HCT116 (cell line): ENCODE results near the gene TMC4. TPM values are rescaled to one million over a fixed set of nuclear protein-coding genes. Genes with fewer than 3 reads are reported as not detected.

Experiments used
- ATAC-seq: fragments of 200-7000 bp; cut with Tn5 transposase; 2 replicates; pipeline ENCODE4 v1.9.1; 2020; ENCODE audit warnings: mild to moderate bottlenecking, moderate library complexity
- BruUV-seq: library from RNA; stranded (reverse); fragments of 400-500 nt; replicated peaks from 2 replicates; lab custom pipeline; 2021; lab: Mats Ljungman, UMichigan
- CTCF ChIA-PET: fragments of 300-600 bp; sonication (Branson Sonifier 250); formaldehyde crosslinking; loops from one replicate; lab custom pipeline; 2021; ENCODE audit warnings: antibody characterized with exemption; lab: Charles Lee
- POLR2A ChIA-PET: fragments of 300-600, 350-600 bp; sonication (Branson Sonifier 250); formaldehyde crosslinking; loops from one replicate; lab custom pipeline; 2021; ENCODE audit warnings: antibody characterized with exemption; lab: Charles Lee
- RAD21 ChIA-PET, 2 experiments: fragments of 300-600 bp; sonication (Branson Sonifier 250); formaldehyde crosslinking; loops; one replicate each; lab custom pipeline; 2023; ENCODE audit warnings: low total read pairs in 2 of 2; ENCODE audit not compliant: uncharacterized antibody in 2 of 2, unreplicated experiment in 2 of 2, low non-redundant PET in 1 of 2; lab: Charles Lee
- DNase-seq: peaks from one replicate; pipeline ENCODE4 v3.0.0-alpha.2; 2010; ENCODE audit warnings: low read depth, low spot score
- H2AFZ ChIP-seq: fragments of 200-600 bp; shearing (Covaris generic), sonication (generic); 2 replicates; pipeline ENCODE4 v1.6.1; 2017; ENCODE audit warnings: low read depth, mixed run types, mixed read lengths, antibody characterized with exemption, low read length; ENCODE audit not compliant: poor library complexity, severe bottlenecking
- H3K27ac ChIP-seq: 2 replicates; pipeline ENCODE4 v1.5.1; 2012; ENCODE audit warnings: low read depth, low read length
- H3K27me3 ChIP-seq: fragments of 200-600 bp; sonication (generic); 2 replicates; pipeline ENCODE4 v1.6.1; 2016; ENCODE audit warnings: mixed run types, low read length, mixed read lengths; ENCODE audit not compliant: insufficient read depth
- H3K36me3 ChIP-seq, 2 experiments: fragments of 200-500 bp in 1 of 2; fragments of 200-600 bp in 1 of 2; sonication (Bioruptor generic) in 1 of 2; sonication (generic) in 1 of 2; 2 replicates each; pipeline versions ENCODE4 v1.5.1 to v1.6.1; 2014 to 2016; ENCODE audit warnings: low read length in 2 of 2, inconsistent platforms in 1 of 2, mixed read lengths in 1 of 2, mixed run types in 1 of 2; ENCODE audit not compliant: insufficient read depth in 2 of 2, control insufficient read depth in 1 of 2
- H3K4me1 ChIP-seq, 2 experiments: fragments of 200-600 bp in 1 of 2; sonication (generic) in 1 of 2; 2 replicates each; pipeline versions ENCODE4 v1.5.1 to v1.6.1; 2012 to 2017; ENCODE audit warnings: low read length in 2 of 2, inconsistent platforms in 1 of 2, mild to moderate bottlenecking in 1 of 2, mixed read lengths in 1 of 2, mixed run types in 1 of 2, moderate library complexity in 1 of 2; ENCODE audit not compliant: insufficient read depth in 2 of 2, control insufficient read depth in 1 of 2
- H3K4me2 ChIP-seq: fragments of 200-600 bp; sonication (generic); 2 replicates; pipeline ENCODE4 v1.6.1; 2017; ENCODE audit warnings: mixed run types, low read length, mixed read lengths
- H3K4me3 ChIP-seq, 2 experiments: fragments of 200-600 bp in 1 of 2; sonication (generic) in 1 of 2; replicated peaks in 1 of 2; 2 replicates each; pipeline ENCODE4 v1.5.1; 2011 to 2016; ENCODE audit warnings: low read length in 2 of 2, control low read depth in 1 of 2, low read depth in 1 of 2, mild to moderate bottlenecking in 1 of 2, mixed read lengths in 1 of 2, mixed run types in 1 of 2
- H3K79me2 ChIP-seq: fragments of 200-600 bp; sonication (generic); 2 replicates; pipeline ENCODE4 v1.6.1; 2017; ENCODE audit warnings: mild to moderate bottlenecking, mixed run types, low read length, moderate library complexity, mixed read lengths; ENCODE audit not compliant: insufficient read depth
- H3K9ac ChIP-seq: fragments of 200-600 bp; sonication (generic); 2 replicates; pipeline ENCODE4 v1.6.1; 2016; ENCODE audit warnings: low read length, mixed read lengths
- H3K9me2 ChIP-seq: fragments of 200-600 bp; sonication (generic), shearing (Covaris generic); 2 replicates; pipeline ENCODE4 v1.6.1; 2017; ENCODE audit warnings: mixed run types, mild to moderate bottlenecking, moderate library complexity; ENCODE audit not compliant: insufficient read depth
- H3K9me3 ChIP-seq, 2 experiments: fragments of 200-500 bp in 1 of 2; fragments of 200-600 bp in 1 of 2; sonication (Bioruptor generic) in 1 of 2; sonication (generic) in 1 of 2; 2 replicates each; pipeline ENCODE4 v1.6.1; 2014 to 2017; ENCODE audit warnings: low read length in 2 of 2, mixed read lengths in 2 of 2, inconsistent platforms in 1 of 2, low read depth in 1 of 2, mild to moderate bottlenecking in 1 of 2, mixed run types in 1 of 2, moderate library complexity in 1 of 2; ENCODE audit not compliant: control insufficient read depth in 1 of 2, insufficient read depth in 1 of 2
- H4K20me1 ChIP-seq: fragments of 200-600 bp; sonication (generic), shearing (Covaris generic); 2 replicates; pipeline ENCODE4 v1.6.1; 2017; ENCODE audit warnings: mixed run types, mild to moderate bottlenecking, moderate library complexity; ENCODE audit not compliant: insufficient read depth
- ATF3 ChIP-seq: IDR thresholded peaks from 2 replicates; pipeline ENCODE4 v1.6.1; 2012
- CBX3 ChIP-seq: IDR thresholded peaks from 2 replicates; pipeline ENCODE4 v1.6.1; 2012; ENCODE audit warnings: low read depth
- CEBPB ChIP-seq: IDR thresholded peaks from 2 replicates; pipeline ENCODE4 v1.6.1; 2012; ENCODE audit warnings: low read depth
- EGR1 ChIP-seq: IDR thresholded peaks from 2 replicates; pipeline ENCODE4 v1.6.1; 2012; ENCODE audit warnings: low read depth
- ELF1 ChIP-seq: IDR thresholded peaks from 2 replicates; pipeline ENCODE4 v1.6.1; 2012; ENCODE audit warnings: low read depth, borderline replicate concordance
- EZH2 ChIP-seq: fragments of 200-600 bp; sonication (generic); IDR thresholded peaks from 2 replicates; pipeline ENCODE4 v1.6.1; 2017; ENCODE audit warnings: antibody characterized with exemption, mixed run types
- EZH2phosphoT487 ChIP-seq: fragments of 200-600 bp; IDR thresholded peaks from 2 replicates; pipeline ENCODE4 v1.6.1; 2018; ENCODE audit warnings: antibody characterized with exemption, borderline replicate concordance
- FOSL1 ChIP-seq: IDR thresholded peaks from 2 replicates; pipeline ENCODE4 v1.6.1; 2012; ENCODE audit warnings: low read depth
- JUND ChIP-seq: IDR thresholded peaks from 2 replicates; pipeline ENCODE4 v1.6.1; 2012
- POLR2A ChIP-seq: IDR thresholded peaks from 2 replicates; pipeline ENCODE4 v1.7.0; 2011; ENCODE audit warnings: borderline replicate concordance; ENCODE audit not compliant: insufficient read depth, insufficient read length; ENCODE audit errors: extremely low read depth
- POLR2AphosphoS5 ChIP-seq: IDR thresholded peaks from 2 replicates; pipeline ENCODE4 v1.6.1; 2011; ENCODE audit warnings: mild to moderate bottlenecking, low read depth, low read length, moderate library complexity
- RAD21 ChIP-seq: IDR thresholded peaks from 2 replicates; pipeline ENCODE4 v1.6.1; 2012; ENCODE audit warnings: low read depth, mild to moderate bottlenecking
- REST ChIP-seq: IDR thresholded peaks from 2 replicates; pipeline ENCODE4 v1.6.1; 2012; ENCODE audit warnings: low read depth
- SIN3A ChIP-seq: IDR thresholded peaks from 2 replicates; pipeline ENCODE4 v1.6.1; 2012; ENCODE audit warnings: low read depth
- SP1 ChIP-seq: IDR thresholded peaks from 2 replicates; pipeline ENCODE4 v1.6.1; 2012; ENCODE audit warnings: low read depth
- TCF7L2 ChIP-seq: IDR thresholded peaks from 2 replicates; pipeline ENCODE4 v1.7.0; 2011; ENCODE audit warnings: borderline replicate concordance, inconsistent platforms; ENCODE audit not compliant: insufficient read depth, insufficient read length; ENCODE audit errors: extremely low read depth
- YY1 ChIP-seq: IDR thresholded peaks from 2 replicates; pipeline ENCODE4 v1.6.1; 2011; ENCODE audit warnings: low read length, low read depth, moderate library complexity, mild to moderate bottlenecking; ENCODE audit not compliant: insufficient replicate concordance; ENCODE audit errors: extremely low read depth
- ZFX ChIP-seq: fragments of 450-650 bp; IDR thresholded peaks from 2 replicates; pipeline ENCODE4 v1.6.1; 2017
- ZNF274 ChIP-seq: fragments of 200-500 bp; sonication (Bioruptor generic); IDR thresholded peaks from 2 replicates; pipeline ENCODE4 v1.6.1; 2014; ENCODE audit warnings: mild to moderate bottlenecking, low read depth, low read length, inconsistent platforms
- intact Hi-C: fragments of 100-400 bp; cut with micrococcal nuclease; formaldehyde crosslinking; loops from 2 replicates; pipeline ENCODE4 v1.10.0; 2022
- total RNA-seq: library from RNA; stranded (reverse); gene quantifications from one replicate; pipeline ENCODE4 v1.2.1, GENCODE V29; 2021; ENCODE audit not compliant: unreplicated experiment
- TF ChIP-seq, protein P1 (sequence below): IDR thresholded peaks from 2 replicates; pipeline ENCODE4 v1.6.1; 2012

TMC4 gene
- total RNA-seq, 1 experiment from 2014 or later, result 60.3 TPM

GRCh38 chr19:54189145-54189734 is 16.3 kb upstream of the TMC4 start, which contains the start of gene MBOAT7 (continued):
- TF ChIP-seq REST, result no peak
- TF ChIP-seq CEBPB, result no peak
- TF ChIP-seq POLR2AphosphoS5, result peak; percentile 81
- TF ChIP-seq POLR2A, result peak; percentile 44
- peak; percentile 75 for TF ChIP-seq ZFX
- TF ChIP-seq EZH2, result no peak
- TF ChIP-seq EGR1, result peak; percentile 48; the same call in 1 of the 2 replicates
- no peak for TF ChIP-seq ELF1
- TF ChIP-seq, protein P1, sequence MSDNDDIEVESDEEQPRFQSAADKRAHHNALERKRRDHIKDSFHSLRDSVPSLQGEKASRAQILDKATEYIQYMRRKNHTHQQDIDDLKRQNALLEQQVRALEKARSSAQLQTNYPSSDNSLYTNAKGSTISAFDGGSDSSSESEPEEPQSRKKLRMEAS, result no peak

DNA sequence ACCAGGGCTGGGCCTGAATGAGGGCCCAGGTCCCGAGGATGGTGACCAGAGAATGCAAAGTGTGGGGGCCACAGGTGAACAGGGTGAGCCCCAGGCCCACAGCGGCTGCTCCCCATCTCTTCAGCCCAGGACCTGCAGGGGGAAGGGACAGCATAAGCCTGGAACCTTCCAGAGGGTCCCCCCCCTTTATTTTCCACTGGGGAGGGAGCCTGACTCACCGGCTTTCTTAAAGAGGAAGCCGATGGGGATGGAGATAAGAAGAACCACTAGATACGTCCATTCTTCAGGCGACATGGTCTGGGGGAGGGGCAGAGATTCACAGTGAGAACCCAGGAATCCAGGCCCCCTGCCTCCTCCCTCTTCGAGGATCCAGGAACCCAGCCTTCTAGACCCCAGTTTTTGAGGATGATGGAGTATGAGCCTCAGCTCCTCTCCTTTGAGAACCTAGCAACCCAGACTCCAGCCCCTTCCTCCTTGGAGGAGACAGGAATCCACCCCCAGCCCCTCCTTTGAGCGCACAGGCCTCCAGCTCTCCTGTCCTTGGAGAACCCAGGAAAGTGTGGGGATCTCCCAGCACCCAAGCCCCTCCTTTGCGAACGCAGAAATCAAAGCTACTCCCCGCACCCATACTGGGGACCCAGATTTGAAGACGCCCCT is 15.4 kb upstream of the TMC4 start:
- Histone ChIP-seq H3K27me3 (no peaks in the 10 kb centered on the region), H3K4me1 (peaks cover 13 to 21% of the 10 kb centered on the region in 2 experiments), H3K9me3 (no peaks in the 10 kb centered on the region), H3K36me3 (peaks cover 5 to 14% of the 10 kb centered on the region in 2 experiments), H3K4me2 (peak overlapping the region; percentile 99), H3K4me3 (peak overlapping the region; percentile 84 to 87), H3K27ac (peak overlapping the region; percentile 100), H3K9ac (peak overlapping the region; percentile 92), H2AFZ (no peak overlapping the region), H3K9me2 (no peaks in the 10 kb centered on the region), H3K79me2 (peaks cover 38% of the 10 kb centered on the region), H4K20me1 (no peaks in the 10 kb centered on the region)
- ChIA-PET RAD21 (no interaction called here), CTCF (interaction anchor here (1.1 to 2.1 kb wide), 2 partner anchors 15 to 44 kb away, joined by 3 to 22 read pairs; partner anchors contain the start of gene TMC4), POLR2A (interaction anchor here (1.4 to 7.0 kb wide), 4 partner anchors 12 to 29 kb away, joined by 6 to 126 read pairs (median 18); partner anchors contain the start of genes LENG1, RPS9 and TMC4)
- no peak for DNase-seq
- ATAC-seq, result no peak
- BruUV-seq, result TSS peak; percentile 59
- intact Hi-C loops, result no loop called here
- TF ChIP-seq, protein P1, result no peak
- TF ChIP-seq POLR2A, result no peak
- TF ChIP-seq ZNF274, result no peak
- no peak for TF ChIP-seq POLR2AphosphoS5
- TF ChIP-seq ELF1, result no peak
- TF ChIP-seq TCF7L2, result no peak
- no peak for TF ChIP-seq CEBPB
- TF ChIP-seq EZH2phosphoT487, result no peak
- TF ChIP-seq ZFX, result no peak
- TF ChIP-seq ATF3, result no peak
- no peak for TF ChIP-seq JUND
- TF ChIP-seq RAD21, result no peak
- no peak for TF ChIP-seq SIN3A
- no peak for TF ChIP-seq SP1
- TF ChIP-seq CBX3, result no peak
- TF ChIP-seq YY1, result no peak
- no peak for TF ChIP-seq FOSL1
